ENCODE data around the gene FIG4.
"Not testable (repeated sequence)": the region's sequence is repeated elsewhere in the genome, so short reads cannot be mapped to it uniquely, and the experiment has no call there.

Gene FIG4

DNA sequence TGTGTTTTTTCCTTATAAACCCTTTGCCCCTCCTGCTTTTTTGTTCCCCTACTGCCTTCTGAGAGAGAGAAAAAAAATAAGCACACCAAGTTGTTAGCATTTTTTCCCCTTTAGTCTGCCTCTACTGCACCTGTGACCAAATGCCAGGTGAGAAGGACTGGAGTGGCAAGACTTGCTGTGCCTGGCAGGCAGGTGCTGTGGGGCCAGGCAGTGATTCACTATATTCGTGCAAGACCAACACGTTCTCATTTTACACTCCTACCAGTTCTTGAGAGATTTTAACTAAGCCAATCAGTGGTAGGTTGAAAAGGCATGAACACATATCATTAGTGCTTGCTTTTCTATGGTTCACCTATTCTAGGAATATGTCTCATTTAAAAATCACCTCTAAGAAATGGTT, 109.7 kb downstream of the FIG4 start:
- no peak for DNase-seq

GRCh38 chr6:109801794-109802193, 110.7 kb downstream of the FIG4 start:
- DNase-seq = no peak

GRCh38 chr6:109804020-109804419, 112.9 kb downstream of the FIG4 start:
- DNase-seq = no peak

- no peak for DNase-seq
Observed at GRCh38 chr6:109807881-109808280, 116.8 kb downstream of the FIG4 start.

GRCh38 chr6:109808837-109809236, 117.7 kb downstream of the FIG4 start:
- no peak for DNase-seq

DNA sequence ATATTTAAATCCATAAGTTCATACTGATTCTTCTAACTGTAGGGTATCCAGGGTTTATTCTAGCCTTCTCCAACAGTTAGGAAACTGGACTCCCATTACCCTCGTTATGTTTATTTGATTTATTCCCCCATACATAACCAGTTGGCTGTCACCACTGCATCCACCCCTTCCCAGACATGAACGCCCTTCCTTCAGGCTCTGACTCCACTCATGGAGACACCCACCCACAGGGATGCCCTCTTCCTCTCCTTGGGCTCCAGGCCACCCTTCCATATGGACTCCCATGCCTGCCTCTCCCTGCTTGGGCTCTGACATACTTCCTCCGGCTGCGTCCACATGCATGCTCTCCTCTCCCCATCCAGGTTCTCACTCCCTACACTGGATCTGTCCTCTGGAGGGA, 124.0 kb downstream of the FIG4 start:
- DNase-seq = no peak

GRCh38 chr6:109816452-109817374, 125.6 kb downstream of the FIG4 start:
- DNase-seq = no peak

DNA sequence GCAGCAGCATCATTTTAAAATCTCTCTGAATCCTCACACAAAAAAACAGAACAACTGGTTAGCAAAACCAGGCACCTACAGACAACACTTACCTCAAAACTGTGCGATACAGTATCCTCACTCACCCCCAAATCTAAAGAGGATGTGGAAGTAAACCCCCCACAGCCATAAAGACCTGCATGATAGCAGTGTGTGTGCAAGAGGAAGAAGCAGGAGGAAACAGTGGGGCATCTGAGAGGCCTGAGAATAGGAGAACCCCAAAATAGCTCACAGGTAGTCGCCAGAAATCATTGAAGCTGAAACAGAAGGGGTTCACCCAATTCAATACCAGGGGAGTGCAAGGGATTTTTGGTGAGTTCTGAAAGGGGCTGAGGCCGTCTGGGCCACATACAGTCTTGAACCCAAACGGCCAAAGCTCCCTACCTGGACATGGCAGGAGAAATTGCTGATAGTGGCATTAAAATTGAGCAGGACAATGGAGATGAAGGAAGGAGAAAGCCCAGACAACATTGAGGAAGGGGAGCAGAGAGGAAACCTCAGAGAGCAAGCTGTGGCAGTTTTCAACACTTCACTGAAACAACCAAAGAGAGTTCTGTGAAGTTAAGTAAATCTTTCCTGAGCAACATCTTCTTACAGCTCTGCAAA, 129.7 kb downstream of the FIG4 start:
- no peak for DNase-seq

GRCh38 chr6:109821428-109821827, 130.3 kb downstream of the FIG4 start:
- DNase-seq = no peak

GRCh38 chr6:109824105-109824504, 133.0 kb downstream of the FIG4 start:
- DNase-seq = no peak

DNA sequence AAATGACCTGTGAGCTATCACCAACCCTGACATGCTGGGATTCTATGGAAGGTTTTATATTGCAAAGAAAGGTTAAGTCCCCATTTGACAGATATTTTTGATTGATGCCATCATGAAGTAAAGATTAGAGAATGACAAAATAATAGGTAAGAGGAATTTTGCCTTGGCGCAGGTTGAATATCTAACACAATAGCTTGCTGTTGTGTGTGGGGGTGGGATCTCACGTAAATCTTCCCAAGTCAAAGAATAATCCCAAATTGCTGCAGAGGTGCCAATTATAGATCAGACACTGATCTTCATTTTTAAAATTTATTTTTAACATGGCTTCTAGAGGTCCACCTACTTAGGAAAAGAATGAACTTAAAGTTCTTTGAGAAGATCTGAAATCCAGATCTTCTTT, 135.5 kb downstream of the FIG4 start:
- DNase-seq = no peak

DNA sequence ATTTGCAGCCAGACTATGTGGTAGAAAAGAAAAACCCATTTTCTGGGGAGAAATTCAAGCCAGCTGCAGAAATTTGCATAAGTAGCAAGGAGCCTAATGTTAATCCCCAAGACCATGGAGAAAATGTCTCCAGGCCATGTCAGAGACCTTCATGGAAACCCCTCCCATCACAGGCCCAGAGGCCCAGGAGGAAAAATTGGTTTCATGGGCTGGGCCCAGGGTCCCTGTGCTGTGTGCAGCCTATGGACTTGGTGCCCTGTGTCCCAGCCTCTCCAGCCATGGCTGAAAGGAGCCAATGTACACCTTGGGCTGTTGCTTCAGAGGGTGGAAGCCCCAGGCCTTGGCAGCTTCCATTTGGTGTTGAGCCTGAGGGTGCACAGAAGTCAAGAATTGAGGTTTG, 140.3 kb downstream of the FIG4 start:
- not testable (repeated sequence) for DNase-seq

GRCh38 chr6:109834131-109834530, 143.0 kb downstream of the FIG4 start:
- DNase-seq = no peak

DNA sequence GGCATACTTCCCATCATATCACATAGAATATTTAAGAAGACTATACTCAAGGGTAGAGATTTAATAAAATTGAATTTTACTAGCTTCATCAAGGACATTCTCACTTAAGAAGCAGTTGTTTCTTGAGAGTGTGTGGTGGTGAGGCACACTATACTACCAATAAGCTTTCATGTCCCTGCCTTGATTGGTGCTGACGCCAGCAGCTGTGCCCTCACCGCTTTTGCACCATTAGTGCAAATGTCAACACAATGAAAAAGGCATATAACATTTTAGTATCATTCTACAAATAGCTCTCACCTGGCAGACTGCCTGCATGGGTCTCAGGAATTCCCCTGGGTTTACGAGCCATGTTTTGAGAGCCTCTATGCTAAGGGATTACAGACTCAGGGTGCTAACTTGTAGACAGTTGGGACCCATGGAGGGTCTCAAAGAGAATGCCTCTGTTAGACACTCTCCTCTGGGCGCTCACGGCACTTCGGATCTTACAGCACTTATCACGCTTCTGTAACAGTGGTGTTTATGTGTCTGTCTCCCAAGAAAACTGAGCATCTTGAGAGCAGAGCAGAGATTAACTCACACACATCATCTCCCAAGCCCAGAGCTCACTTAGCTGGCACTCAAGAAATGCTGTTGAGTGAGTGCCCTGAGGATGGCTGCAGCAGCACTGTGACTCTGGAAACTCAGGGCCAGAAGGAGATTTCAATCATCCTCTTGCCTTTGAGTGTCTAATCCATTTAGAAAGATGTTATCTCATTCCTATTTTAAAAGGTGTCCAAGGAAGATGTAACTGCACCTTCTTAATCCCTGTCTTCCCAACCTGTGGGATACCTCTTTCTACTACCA, 143.7 kb downstream of the FIG4 start:
- no peak for DNase-seq

DNA sequence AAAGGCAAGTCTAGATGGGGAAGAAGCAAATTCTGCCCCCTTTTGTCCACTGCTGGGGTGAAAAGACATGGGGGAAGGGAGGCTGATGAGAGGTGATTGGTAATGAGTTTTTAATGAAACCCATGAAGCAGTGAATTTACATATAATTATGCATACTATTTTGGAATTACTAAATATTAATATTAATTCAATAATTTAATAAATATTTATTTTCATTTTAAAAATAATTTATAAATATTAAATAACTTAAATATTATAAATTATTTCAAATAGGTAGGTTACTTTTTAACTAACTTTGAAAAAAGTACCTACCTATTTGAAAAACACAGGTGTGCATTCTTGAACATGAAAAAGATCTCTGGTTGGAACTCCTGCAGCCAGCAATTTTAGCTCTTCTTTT, 148.9 kb downstream of the FIG4 start:
- DNase-seq = no peak

DNA sequence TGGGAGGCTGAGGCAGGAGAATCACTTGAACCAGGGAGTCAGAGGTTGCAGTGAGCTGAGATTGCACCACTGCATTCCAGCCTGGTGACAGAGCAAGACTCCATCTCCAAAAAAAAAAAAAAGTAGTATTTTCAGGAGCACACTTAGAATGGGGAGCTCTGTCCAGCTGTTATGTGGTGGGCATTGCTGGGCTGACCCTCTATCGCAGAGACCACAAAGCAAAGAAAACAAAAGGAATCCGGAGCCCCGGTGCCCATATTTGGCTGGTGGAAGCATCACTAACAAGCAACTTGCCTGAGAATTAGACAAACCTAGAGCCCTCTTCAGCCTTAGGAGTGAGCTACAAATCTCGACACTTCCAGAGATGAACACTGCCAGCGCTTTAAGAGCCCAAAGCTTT, 149.7 kb downstream of the FIG4 start:
- no peak for DNase-seq

DNA sequence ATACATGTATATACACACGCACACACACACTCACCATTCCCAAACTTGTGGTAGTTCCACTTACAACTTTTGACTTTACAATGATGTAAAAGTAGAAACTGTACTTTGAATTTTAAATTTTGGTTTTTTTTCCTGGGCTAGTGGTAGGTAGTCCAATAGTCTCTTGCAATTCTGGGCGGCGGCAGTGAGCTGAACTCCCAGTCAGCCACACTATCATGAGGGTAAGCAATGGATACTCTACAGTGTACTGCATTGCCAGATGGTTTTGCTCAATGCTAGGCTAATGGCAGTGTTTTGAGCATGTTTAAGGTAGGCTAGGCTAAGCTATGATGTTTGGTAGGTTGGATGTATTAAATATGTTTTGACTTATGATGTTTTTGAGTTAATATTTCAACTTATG, 150.8 kb downstream of the FIG4 start:
- DNase-seq = no peak

GRCh38 chr6:109852713-109853112, 161.6 kb downstream of the FIG4 start:
- DNase-seq = no peak

GRCh38 chr6:109853426-109853825, 162.3 kb downstream of the FIG4 start:
- DNase-seq = no peak

DNA sequence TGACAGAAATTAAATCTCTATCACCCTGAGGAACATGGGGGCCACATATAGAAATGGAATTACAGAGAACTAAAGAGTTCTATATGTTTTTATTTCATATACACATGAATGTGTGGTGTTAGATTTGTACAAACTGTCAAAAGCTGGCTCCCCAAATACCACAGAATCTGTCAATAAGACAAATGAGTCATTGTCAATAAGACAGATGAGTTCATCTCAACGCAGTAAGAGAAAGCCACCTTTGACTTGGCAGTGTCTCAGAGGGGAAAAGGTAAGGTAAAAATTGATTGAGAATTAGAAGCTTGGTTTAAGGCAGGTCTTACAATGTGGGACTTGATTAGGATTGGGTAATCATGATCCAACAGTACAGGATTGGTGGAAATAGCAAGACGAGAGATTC, 162.9 kb downstream of the FIG4 start:
- no peak for DNase-seq

DNA sequence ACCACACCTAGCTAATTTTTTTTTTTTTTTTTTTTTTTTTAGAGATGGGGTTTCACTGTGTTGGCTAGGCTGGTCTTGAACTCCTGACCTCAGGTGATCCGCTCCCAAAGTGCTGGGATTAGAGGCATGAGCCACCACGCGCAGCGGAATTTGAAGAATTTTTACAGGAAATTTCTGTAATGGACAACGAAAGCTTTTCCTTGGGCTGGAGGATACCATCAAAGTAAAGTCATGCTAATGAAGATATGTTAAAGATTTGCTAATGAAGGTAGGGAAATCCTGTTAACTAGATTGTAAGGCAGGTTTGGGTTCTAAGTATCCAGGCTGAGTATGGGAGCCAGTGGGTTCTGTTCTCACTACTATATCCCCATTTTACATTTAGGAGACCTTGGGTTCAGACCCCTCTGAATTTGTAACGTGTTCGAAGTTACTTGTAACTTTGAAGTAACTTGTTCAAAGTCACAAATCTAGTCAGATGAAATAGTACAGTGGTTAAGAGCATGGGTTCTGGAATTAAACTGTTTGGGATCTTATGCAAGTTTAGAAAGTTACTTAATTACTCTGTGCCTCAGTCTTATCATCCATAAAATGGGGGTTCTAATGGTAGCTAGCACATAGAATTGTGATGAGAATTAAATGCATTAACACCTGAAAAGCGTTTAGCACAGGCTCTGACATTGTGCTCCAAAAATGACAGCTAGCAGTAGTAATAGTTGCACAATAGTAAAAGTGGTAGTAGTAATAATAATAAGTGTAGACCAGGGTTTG, 163.6 kb downstream of the FIG4 start:
- DNase-seq = no peak

- not testable (repeated sequence) for DNase-seq
Observed at GRCh38 chr6:109855476-109856040, 164.5 kb downstream of the FIG4 start.

Data from T-helper 2 cell (primary cell).